Ovary (tissue), 10 donors: ENCODE measurements around the gene TBC1D22B. TPM values are rescaled to one million over a fixed set of nuclear protein-coding genes. Genes with fewer than 3 reads are reported as not detected.
A peak's percentile ranks its signal among the peaks of the same experiment; 100 is the strongest.

Experiments
- DNase-seq, 5 donors: peaks; one replicate each; pipeline ENCODE4 v3.0.0-alpha.2; 2019 to 2020
- H3K27ac ChIP-seq, 2 donors: fragments of 200-600 bp; one replicate each; pipeline versions ENCODE4 v1.5.1 to v1.8.0; 2019 to 2022
- H3K27me3 ChIP-seq: fragments of 200-600 bp; one replicate; pipeline ENCODE4 v1.8.0; 2022
- H3K36me3 ChIP-seq: fragments of 200-600 bp; sonication (generic); one replicate; pipeline ENCODE4 v1.5.1; 2019
- H3K4me1 ChIP-seq: one replicate; pipeline ENCODE4 v1.8.1; 2013; ENCODE audit warnings: mild to moderate bottlenecking, moderate library complexity; ENCODE audit not compliant: insufficient read depth
- H3K4me3 ChIP-seq: fragments of 200-600 bp; sonication (generic); one replicate; pipeline ENCODE4 v1.5.1; 2017
- H3K9me3 ChIP-seq, 2 donors: fragments of 200-600 bp in 1 of 2; sonication (generic) in 1 of 2; one replicate each; pipeline versions ENCODE4 v1.5.1 to v1.8.1; 2013 to 2019; ENCODE audit warnings: mild to moderate bottlenecking in 1 of 2, moderate library complexity in 1 of 2
- CTCF ChIP-seq, 3 donors: fragments of 450-650 bp in 2 of 3; fragments of 200-600 bp in 1 of 3; IDR thresholded peaks; one replicate each; pipeline versions ENCODE4 v1.5.1 to v1.8.0; 2016 to 2022; ENCODE audit warnings: antibody characterized with exemption in 3 of 3, mild to moderate bottlenecking in 1 of 3
- EP300 ChIP-seq: sonication (generic); formaldehyde crosslinking; IDR thresholded peaks from one replicate; pipeline ENCODE4 v1.6.1; 2017; ENCODE audit warnings: antibody characterized with exemption
- POLR2A ChIP-seq: fragments of 450-650 bp; IDR thresholded peaks from one replicate; pipeline ENCODE4 v1.6.1; 2017; ENCODE audit warnings: antibody characterized with exemption, mild to moderate bottlenecking, moderate library complexity
- WGBS, 3 donors: extraction: QIAGEN DNeasy Blood & Tissue Kit in 1 of 3; methylation state at CpG; one replicate each; pipeline versions ENCODE4 v1.1.5 to v1.1.7; 2013 to 2017; 5-methylcytosine and 5-hydroxymethylcytosine counted together
- intact Hi-C, 4 donors: fragments of 100-400 bp; cut with DNase I; formaldehyde crosslinking; loops; one replicate each; pipeline versions ENCODE4 v1.11.0 to v1.15.1; 2022 to 2023
- long read RNA-seq, 3 donors: library from polyadenylated mRNA in 2 of 3; unstranded in 2 of 3; transcript quantifications; one replicate each; pipeline ENCODE4 v2.0.0 and lab custom pipeline, GENCODE V29; 2021 to 2026
- polyA plus RNA-seq, 2 donors: library from polyadenylated mRNA; stranded (reverse); fragments of 200-250 nt in 1 of 2; fragments of 350-450 nt in 1 of 2; fragmentation: Illumina TruSeq in 1 of 2; extraction: RNeasy Lipid Tissue Mini Kit (QIAGEN cat#74804) in 1 of 2; gene quantifications; one replicate each; pipeline ENCODE4 v1.2.3, GENCODE V29; 2013 to 2014
- total RNA-seq, 7 donors: library from RNA; depleted of rRNA in 2 of 7; stranded (reverse); fragments of >200 nt in 2 of 7; fragmentation: NEBNext Ultra II Directional in 3 of 7; extraction: Animal tissue kit (Norgen Biotek cat#: 25700) in 3 of 7; gene quantifications; one replicate each; pipeline versions ENCODE4 v1.1.0 to v1.2.4, GENCODE V29; 2016 to 2023
- donor health status: DM: no; HTN: no; CAD: no; lungs with moderate emphysema.
- donor health status: DM: no; HTN: no; CAD: no.
- donor health status: Bipolar disorder and iron deficiency.
- donor health status: DM: yes; HTN: yes; CAD: no.
- donor health status: DM: no; HTN: no; CAD: no.
- donor health status: DM: yes; HTN: yes; CAD: no.

Gene TBC1D22B
- total RNA-seq: 10 to 100 TPM in 5 of 7 donors, 1 to 10 TPM in 2; 8.6 to 17.7 (median 12.8) TPM
- 10 to 100 TPM in 1 of 2 donors, 1 to 10 TPM in 1; 7.4 to 12.8 TPM for polyA plus RNA-seq
- long read RNA-seq, donor 1, transcript TBC1D22B-201 (13 exons, 3,462 nt): major isoform, 7 of 21 reads
- long read RNA-seq, donor 1, partial matches to known transcripts: 5 of 21 reads
- long read RNA-seq, donor 1, other reads (novel, unspliced or antisense): 9 of 21 reads
- long read RNA-seq, donor 2: 0 reads
- long read RNA-seq, donor 3, transcript TBC1D22B-201 (13 exons, 3,462 nt): major isoform, 12 of 15 reads
- long read RNA-seq, donor 3, partial matches to known transcripts: 0 of 15 reads
- long read RNA-seq, donor 3, other reads (novel, unspliced or antisense): 3 of 15 reads

- 0% methylated on average over 43 to 45 of the region's 45 CpGs for WGBS, 3 donors
- Histone ChIP-seq H3K4me3 (peak within 1 kb of the TSS; percentile 90), H3K36me3 (no peaks in the 10 kb centered on the region), H3K27ac (peak within 1 kb of the TSS; percentile 71 to 73), H3K9me3 (no peaks in the 10 kb centered on the region), H3K4me1 (peaks cover 1% of the 10 kb centered on the region), H3K27me3 (no peaks in the 10 kb centered on the region)
- intact Hi-C loops: no loop called here
- peak; percentile 96 to 97 (median 97) for DNase-seq
- TF ChIP-seq POLR2A: peak; percentile 82
- TF ChIP-seq CTCF (IDR thresholded peaks at IDR 0.05): no peak
Observed at GRCh38 chr6:37257634-37258404, at the start of gene TBC1D22B, which contains the start of gene TMEM217. TBC1D22B (plus strand) TSS chr6:37257772; CDS start chr6:37257918, 146 bp downstream. TMEM217 (minus strand) TSS chr6:37258144; CDS start chr6:37219030, 39,114 bp downstream.

- no peaks in the 10 kb centered on the region for H3K27me3 ChIP-seq
- H3K4me1 ChIP-seq: no peaks in the 10 kb centered on the region
- TF ChIP-seq EP300: no peak
- TF ChIP-seq CTCF (IDR thresholded peaks at IDR 0.05): peak in 2 of 3 donors; percentile 28 to 35
- no peak for TF ChIP-seq POLR2A
- no peaks in the 10 kb centered on the region for H3K36me3 ChIP-seq
- 72 to 74% (median 73%) methylated on average over 7 of the region's 7 CpGs for WGBS, 3 donors
- peak; percentile 48 to 77 (median 65) for DNase-seq
- H3K9me3 ChIP-seq: no peaks in the 10 kb centered on the region
- no peak overlapping the region for H3K27ac ChIP-seq
- no peak overlapping the region for H3K4me3 ChIP-seq
- intact Hi-C loops: loop anchor here in 3 of 4 donors (2.0 to 10.0 kb wide), 5 partner anchors 36 to 713 kb away; partner anchors contain the start of genes C6orf89 (in 1 of the 3) and PIM1 (in 1 of the 3)
Observed at GRCh38 chr6:37207903-37208456, 49.6 kb upstream of the TBC1D22B start.

GRCh38 chr6:37208793-37209192 is 48.8 kb upstream of the TBC1D22B start:
- no peak for TF ChIP-seq EP300
- TF ChIP-seq CTCF (IDR thresholded peaks at IDR 0.05): no peak
- no peak for TF ChIP-seq POLR2A
- intact Hi-C loops: loop anchor here in 3 of 4 donors (2.0 to 10.0 kb wide), 5 partner anchors 36 to 714 kb away; partner anchors contain the start of genes C6orf89 (in 1 of the 3) and PIM1 (in 1 of the 3)
- DNase-seq: no peak

More at GRCh38 chr6:37208793-37209192, 48.8 kb upstream of the TBC1D22B start:
- H3K36me3 ChIP-seq: no peaks in the 10 kb centered on the region
- no peaks in the 10 kb centered on the region for H3K4me1 ChIP-seq
- H3K27me3 ChIP-seq: no peaks in the 10 kb centered on the region
- H3K27ac ChIP-seq: no peak overlapping the region
- no peak overlapping the region for H3K4me3 ChIP-seq
- 90 to 95% (median 90%) methylated on average over 7 of the region's 7 CpGs for WGBS, 3 donors
- H3K9me3 ChIP-seq: no peaks in the 10 kb centered on the region
